HG03103 (cell line): ENCODE measurements around the gene PGGHG.

Experiments used
- ATAC-seq: cut with Tn5 transposase; IDR thresholded peaks from one replicate; pipeline ENCODE4 v1.9.1; 2021; ENCODE audit warnings: low read depth; ENCODE audit not compliant: unreplicated experiment

The PGGHG gene

GRCh38 chr11:344836-345578 is 56.1 kb downstream of the PGGHG start:
- no peak for ATAC-seq
